ENCODE data around the gene SHD.

- no peak for TF ChIP-seq XRCC3 (IDR thresholded peaks at IDR 0.05)
- TF ChIP-seq POLR2AphosphoS5 (IDR thresholded peaks at IDR 0.05; ENCODE audit: control insufficient read depth, insufficient read depth, low read depth, low read length) = no peak
- no peak for TF ChIP-seq POLR2AphosphoS2 (IDR thresholded peaks at IDR 0.05; ENCODE audit: low read length)
- no peak for TF ChIP-seq GABPA (tag; conservative IDR thresholded peaks at IDR 0.05; ENCODE audit: low read depth)
- no peak for TF ChIP-seq CREB1 (IDR thresholded peaks at IDR 0.05)
- TF ChIP-seq CREB1 (CRISPR knock-in tag; IDR thresholded peaks at IDR 0.05) = no peak
- TF ChIP-seq, protein P1, sequence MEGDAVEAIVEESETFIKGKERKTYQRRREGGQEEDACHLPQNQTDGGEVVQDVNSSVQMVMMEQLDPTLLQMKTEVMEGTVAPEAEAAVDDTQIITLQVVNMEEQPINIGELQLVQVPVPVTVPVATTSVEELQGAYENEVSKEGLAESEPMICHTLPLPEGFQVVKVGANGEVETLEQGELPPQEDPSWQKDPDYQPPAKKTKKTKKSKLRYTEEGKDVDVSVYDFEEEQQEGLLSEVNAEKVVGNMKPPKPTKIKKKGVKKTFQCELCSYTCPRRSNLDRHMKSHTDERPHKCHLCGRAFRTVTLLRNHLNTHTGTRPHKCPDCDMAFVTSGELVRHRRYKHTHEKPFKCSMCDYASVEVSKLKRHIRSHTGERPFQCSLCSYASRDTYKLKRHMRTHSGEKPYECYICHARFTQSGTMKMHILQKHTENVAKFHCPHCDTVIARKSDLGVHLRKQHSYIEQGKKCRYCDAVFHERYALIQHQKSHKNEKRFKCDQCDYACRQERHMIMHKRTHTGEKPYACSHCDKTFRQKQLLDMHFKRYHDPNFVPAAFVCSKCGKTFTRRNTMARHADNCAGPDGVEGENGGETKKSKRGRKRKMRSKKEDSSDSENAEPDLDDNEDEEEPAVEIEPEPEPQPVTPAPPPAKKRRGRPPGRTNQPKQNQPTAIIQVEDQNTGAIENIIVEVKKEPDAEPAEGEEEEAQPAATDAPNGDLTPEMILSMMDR (IDR thresholded peaks at IDR 0.05 in 2 of 3, conservative IDR thresholded peaks at IDR 0.05 in 1 of 3; ENCODE audit: insufficient read depth in 2 of 3, low read depth in 1 of 3, low read length in 3 of 3) = no peak
- no peak for TF ChIP-seq KDM4B (IDR thresholded peaks at IDR 0.05; ENCODE audit: borderline replicate concordance in 2 of 2, low read depth in 1 of 2)
Measured at GRCh38 chr19:4302243-4302640, 23.2 kb downstream of the SHD start, which contains the start of gene TMIGD2.
